Measurements from ENCODE around the gene RRM1.
"Not testable (repeated sequence)": the region's sequence is repeated elsewhere in the genome, so short reads cannot be mapped to it uniquely, and the experiment has no call there.

The RRM1 gene

GRCh38 chr11:4105916-4106315 lies 11.3 kb downstream of the RRM1 start:
- TF ChIP-seq CTCF (conservative IDR thresholded peaks at IDR 0.05; ENCODE audit: low read length): no peak
- no peak for DNase-seq (ENCODE audit: low read depth)
- H3K4me3 ChIP-seq (ENCODE audit: low read length): no peak overlapping the region

GRCh38 chr11:4111834-4112233 lies 17.2 kb downstream of the RRM1 start:
- TF ChIP-seq CTCF (conservative IDR thresholded peaks at IDR 0.05; ENCODE audit: low read length): no peak
- DNase-seq (ENCODE audit: low read depth): no peak

GRCh38 chr11:4115128-4115527 lies 20.5 kb downstream of the RRM1 start:
- no peak for DNase-seq (ENCODE audit: low read depth)
- TF ChIP-seq CTCF (conservative IDR thresholded peaks at IDR 0.05; ENCODE audit: low read length): no peak
- H3K4me3 ChIP-seq (ENCODE audit: low read length): no peak overlapping the region

More at GRCh38 chr11:4111834-4112233, 17.2 kb downstream of the RRM1 start:
- H3K4me3 ChIP-seq (ENCODE audit: low read length): no peak overlapping the region

- no peak for TF ChIP-seq CTCF (conservative IDR thresholded peaks at IDR 0.05; ENCODE audit: low read length)
- peak; percentile 61 for DNase-seq (ENCODE audit: low read depth)
- H3K4me3 ChIP-seq (ENCODE audit: low read length): no peak overlapping the region
These were observed 23.5 kb downstream of the RRM1 start for GRCh38 chr11:4118107-4118506.

- TF ChIP-seq CTCF (conservative IDR thresholded peaks at IDR 0.05; ENCODE audit: low read length): no peak
- H3K4me3 ChIP-seq (ENCODE audit: low read length): no peak overlapping the region
- DNase-seq (ENCODE audit: low read depth): no peak
These were observed 28.6 kb downstream of the RRM1 start for GRCh38 chr11:4123218-4123617.

- H3K4me3 ChIP-seq (ENCODE audit: low read length): no peak overlapping the region
- DNase-seq (ENCODE audit: low read depth): peak; percentile 3
- TF ChIP-seq CTCF (conservative IDR thresholded peaks at IDR 0.05; ENCODE audit: low read length): no peak
These were observed 30.5 kb downstream of the RRM1 start for GRCh38 chr11:4125141-4125540.

- no peak for DNase-seq (ENCODE audit: low read depth)
- no peak for TF ChIP-seq CTCF (conservative IDR thresholded peaks at IDR 0.05; ENCODE audit: low read length)
- no peak overlapping the region for H3K4me3 ChIP-seq (ENCODE audit: low read length)
These were observed 32.8 kb downstream of the RRM1 start for GRCh38 chr11:4127357-4127756.

- H3K4me3 ChIP-seq (ENCODE audit: low read length); DNase-seq (ENCODE audit: low read depth): not testable (repeated sequence)
These were observed 35.6 kb downstream of the RRM1 start for GRCh38 chr11:4130219-4130618.
